DOHH2 (cell line): ENCODE measurements around the gene DYRK2.

Experiments used
- H3F3A ChIP-seq: fragments of 200-600 bp; sonication (generic), shearing (Covaris generic); 2 replicates; pipeline ENCODE4 v1.6.0; 2016; ENCODE audit warnings: antibody characterized with exemption, mild to moderate bottlenecking; ENCODE audit not compliant: control insufficient read depth, insufficient read depth
- H3K27ac ChIP-seq: fragments of 200-600 bp; sonication (generic); 2 replicates; pipeline ENCODE4 v1.5.1; 2014; ENCODE audit warnings: low read depth, mild to moderate bottlenecking, low read length, moderate library complexity
- H3K27me3 ChIP-seq: fragments of 200-600 bp; sonication (generic); 2 replicates; pipeline ENCODE4 v1.6.1; 2014; ENCODE audit warnings: mild to moderate bottlenecking, low read length, mixed read lengths; ENCODE audit not compliant: control insufficient read depth
- H3K36me3 ChIP-seq: fragments of 200-600 bp; sonication (generic); 2 replicates; pipeline ENCODE4 v1.6.1; 2014; ENCODE audit warnings: mild to moderate bottlenecking, low read length, moderate library complexity, mixed read lengths; ENCODE audit not compliant: control insufficient read depth
- H3K4me1 ChIP-seq: fragments of 200-600 bp; sonication (generic); 2 replicates; pipeline ENCODE4 v1.6.1; 2014; ENCODE audit warnings: mild to moderate bottlenecking, low read length, mixed read lengths; ENCODE audit not compliant: control insufficient read depth
- H3K4me2 ChIP-seq: fragments of 200-600 bp; sonication (generic); 2 replicates; pipeline ENCODE4 v1.6.0; 2014; ENCODE audit warnings: mild to moderate bottlenecking, low read length, moderate library complexity
- H3K4me3 ChIP-seq: fragments of 200-600 bp; sonication (generic); 2 replicates; pipeline ENCODE4 v1.5.1; 2014; ENCODE audit warnings: mild to moderate bottlenecking, low read length, mixed read lengths
- H3K79me2 ChIP-seq: fragments of 200-600 bp; sonication (generic); 2 replicates; pipeline ENCODE4 v1.6.1; 2014; ENCODE audit warnings: mild to moderate bottlenecking, low read length, mixed read lengths; ENCODE audit not compliant: control insufficient read depth
- H3K9me2 ChIP-seq: fragments of 200-600 bp; sonication (generic); replicated peaks from 2 replicates; pipeline ENCODE4 v1.6.1; 2014; ENCODE audit warnings: mild to moderate bottlenecking, low read length, mixed read lengths; ENCODE audit not compliant: control insufficient read depth
- H3K9me3 ChIP-seq: fragments of 200-600 bp; sonication (generic); 2 replicates; pipeline ENCODE4 v1.6.1; 2014; ENCODE audit warnings: antibody characterized with exemption, low read length, mixed read lengths; ENCODE audit not compliant: control insufficient read depth, insufficient read depth
- H4K20me1 ChIP-seq: fragments of 200-600 bp; sonication (generic); 2 replicates; pipeline ENCODE4 v1.6.0; 2014; ENCODE audit warnings: low read depth, mild to moderate bottlenecking, antibody characterized with exemption, low read length, moderate library complexity; ENCODE audit not compliant: control insufficient read depth, insufficient read depth
- CTCF ChIP-seq: fragments of 200-600 bp; sonication (generic); IDR thresholded peaks from one replicate; pipeline ENCODE4 v1.5.1; 2014; ENCODE audit warnings: antibody characterized with exemption, mild to moderate bottlenecking, low read depth, low read length; ENCODE audit not compliant: poor library complexity, severe bottlenecking
- EZH2phosphoT487 ChIP-seq: fragments of 200-600 bp; sonication (generic); IDR thresholded peaks from 2 replicates; pipeline ENCODE4 v1.6.1; 2017; ENCODE audit warnings: borderline replicate concordance, mild to moderate bottlenecking, antibody characterized with exemption, low read length, moderate library complexity, mixed read lengths

Gene DYRK2

GRCh38 chr12:67633708-67634107 lies 14.8 kb upstream of the DYRK2 start:
- Histone ChIP-seq H3K36me3 (no peaks in the 10 kb centered on the region), H3K27ac (no peak overlapping the region), H3K27me3 (no peaks in the 10 kb centered on the region), H3K79me2 (no peaks in the 10 kb centered on the region), H4K20me1 (no peaks in the 10 kb centered on the region), H3K9me2 (no peaks in the 10 kb centered on the region), H3F3A (0 out of 2 replicates have a peak, but pooled peaks cover 3% of the 10 kb centered on the region), H3K4me3 (no peak overlapping the region), H3K4me2 (no peak overlapping the region), H3K9me3 (no peaks in the 10 kb centered on the region), H3K4me1 (peaks cover 44% of the 10 kb centered on the region)
- TF ChIP-seq EZH2phosphoT487 (no peak), CTCF (no peak)

GRCh38 chr12:67634303-67634761 lies 14.2 kb upstream of the DYRK2 start:
- H4K20me1 ChIP-seq, result no peaks in the 10 kb centered on the region
- H3K4me1 ChIP-seq, result peaks cover 44% of the 10 kb centered on the region
- H3K4me2 ChIP-seq, result no peak overlapping the region
- no peak for TF ChIP-seq CTCF
- TF ChIP-seq EZH2phosphoT487, result no peak
- no peaks in the 10 kb centered on the region for H3K79me2 ChIP-seq
- no peak overlapping the region for H3K27ac ChIP-seq
- no peak overlapping the region for H3K4me3 ChIP-seq
- no peaks in the 10 kb centered on the region for H3K9me2 ChIP-seq
- H3K36me3 ChIP-seq, result no peaks in the 10 kb centered on the region
- H3F3A ChIP-seq, result 0 out of 2 replicates have a peak, but pooled peaks cover 3% of the 10 kb centered on the region
- H3K27me3 ChIP-seq, result no peaks in the 10 kb centered on the region
- no peaks in the 10 kb centered on the region for H3K9me3 ChIP-seq

GRCh38 chr12:67637718-67638117 lies 10.8 kb upstream of the DYRK2 start:
- Histone ChIP-seq H3K27me3 (no peaks in the 10 kb centered on the region), H3K36me3 (no peaks in the 10 kb centered on the region), H3K9me3 (no peaks in the 10 kb centered on the region), H3K27ac (no peak overlapping the region), H3K4me3 (no peak overlapping the region), H3K9me2 (no peaks in the 10 kb centered on the region), H3K4me2 (no peak overlapping the region), H4K20me1 (no peaks in the 10 kb centered on the region), H3F3A (0 out of 2 replicates have a peak, but pooled peaks cover 3% of the 10 kb centered on the region), H3K4me1 (peaks cover 21% of the 10 kb centered on the region), H3K79me2 (no peaks in the 10 kb centered on the region)
- no peak for TF ChIP-seq CTCF
- TF ChIP-seq EZH2phosphoT487, result no peak
